ENCODE results near the gene GP2.

- no peak for TF ChIP-seq SP1 (IDR thresholded peaks at IDR 0.05)
- TF ChIP-seq FOXK2 (IDR thresholded peaks at IDR 0.05): no peak
- no peak for TF ChIP-seq NFRKB (IDR thresholded peaks at IDR 0.05)
- TF ChIP-seq PKNOX1 (IDR thresholded peaks at IDR 0.05): no peak
- no peak for TF ChIP-seq FOXM1 (IDR thresholded peaks at IDR 0.05; ENCODE audit: borderline replicate concordance)
- no peak for TF ChIP-seq ZNF384 (IDR thresholded peaks at IDR 0.05)
- no peak for TF ChIP-seq FOXA1 (IDR thresholded peaks at IDR 0.05)
These were observed 47.1 kb downstream of the GP2 start for GRCh38 chr16:20280259-20280658.

All from HEK293T (cell line).